IgD-negative memory B cell (primary cell): ENCODE measurements around the gene ACAD9. TPM values are rescaled to one million over a fixed set of nuclear protein-coding genes. Genes with fewer than 3 reads are reported as not detected.
"Not testable (repeated sequence)": the region's sequence is repeated elsewhere in the genome, so short reads cannot be mapped to it uniquely, and the experiment has no call there.

ENCODE experiments used
- H3K27ac Mint-ChIP-seq, 3 donors: one replicate each; pipeline ENCODE4 v1.8.0; 2020 to 2022; ENCODE audit warnings: mild to moderate bottlenecking in 3 of 3, mixed read lengths in 3 of 3, moderate library complexity in 1 of 3
- H3K27me3 Mint-ChIP-seq: one replicate; pipeline ENCODE4 v1.8.0; 2021; ENCODE audit warnings: mixed read lengths
- H3K36me3 Mint-ChIP-seq: one replicate; pipeline ENCODE4 v1.8.0; 2020; ENCODE audit warnings: mild to moderate bottlenecking, mixed read lengths
- H3K4me1 Mint-ChIP-seq, 3 donors: one replicate each; pipeline ENCODE4 v1.8.0; 2020 to 2022; ENCODE audit warnings: mixed read lengths in 3 of 3, mild to moderate bottlenecking in 1 of 3
- H3K4me3 Mint-ChIP-seq, 4 donors: one replicate each; pipeline ENCODE4 v1.8.0; 2020 to 2022; ENCODE audit warnings: mild to moderate bottlenecking in 4 of 4, mixed read lengths in 4 of 4, moderate library complexity in 3 of 4
- H3K9me3 Mint-ChIP-seq, 3 donors: one replicate each; pipeline ENCODE4 v1.8.0; 2020 to 2021; ENCODE audit warnings: mixed read lengths in 3 of 3, mild to moderate bottlenecking in 1 of 3
- polyA plus RNA-seq: library from polyadenylated mRNA; unstranded; fragments of 300-500 nt; fragmentation: Illumina TruSeq; gene quantifications from one replicate; pipeline ENCODE4 v1.2.3, GENCODE V29; 2021

ACAD9 gene
- polyA plus RNA-seq, 1 donor from 2014 or later, result 14.2 TPM

GRCh38 chr3:128903501-128903900, 24.1 kb downstream of the ACAD9 start:
- no peak overlapping the region for H3K27ac Mint-ChIP-seq
- H3K9me3 Mint-ChIP-seq, result no peaks in the 10 kb centered on the region
- H3K4me3 Mint-ChIP-seq, result no peak overlapping the region
- no peaks in the 10 kb centered on the region for H3K27me3 Mint-ChIP-seq
- H3K4me1 Mint-ChIP-seq, result no peaks in the 10 kb centered on the region
- peaks cover 10% of the 10 kb centered on the region for H3K36me3 Mint-ChIP-seq

- peaks cover 8% of the 10 kb centered on the region for H3K36me3 Mint-ChIP-seq
- H3K27me3 Mint-ChIP-seq, result no peaks in the 10 kb centered on the region
- H3K9me3 Mint-ChIP-seq, result no peaks in the 10 kb centered on the region
- peak overlapping the region in 1 of 3 donors; percentile 81 for H3K27ac Mint-ChIP-seq
- no peaks in the 10 kb centered on the region for H3K4me1 Mint-ChIP-seq
- no peak overlapping the region for H3K4me3 Mint-ChIP-seq
These were observed 26.8 kb downstream of the ACAD9 start for GRCh38 chr3:128906031-128906803.

GRCh38 chr3:128906804-128907525, 27.5 kb downstream of the ACAD9 start:
- H3K27ac Mint-ChIP-seq, result peak overlapping the region in 1 of 3 donors; percentile 81
- no peak overlapping the region for H3K4me3 Mint-ChIP-seq
- H3K9me3 Mint-ChIP-seq, result no peaks in the 10 kb centered on the region
- no peaks in the 10 kb centered on the region for H3K4me1 Mint-ChIP-seq
- no peaks in the 10 kb centered on the region for H3K27me3 Mint-ChIP-seq
- peaks cover 8% of the 10 kb centered on the region for H3K36me3 Mint-ChIP-seq

GRCh38 chr3:128907706-128908445, 28.5 kb downstream of the ACAD9 start:
- H3K27ac Mint-ChIP-seq, result no peak overlapping the region
- no peaks in the 10 kb centered on the region for H3K4me1 Mint-ChIP-seq
- H3K9me3 Mint-ChIP-seq, result no peaks in the 10 kb centered on the region
- H3K27me3 Mint-ChIP-seq, result no peaks in the 10 kb centered on the region
- H3K4me3 Mint-ChIP-seq, result no peak overlapping the region
- H3K36me3 Mint-ChIP-seq, result peaks cover 10% of the 10 kb centered on the region

- no peaks in the 10 kb centered on the region for H3K4me1 Mint-ChIP-seq
- H3K36me3 Mint-ChIP-seq, result peaks cover 10% of the 10 kb centered on the region
- no peak overlapping the region for H3K4me3 Mint-ChIP-seq
These were observed 29.5 kb downstream of the ACAD9 start for GRCh38 chr3:128908951-128909350.

GRCh38 chr3:128910006-128910405, 30.6 kb downstream of the ACAD9 start:
- Mint-ChIP-seq H3K4me1 (no peaks in the 10 kb centered on the region), H3K27me3 (no peaks in the 10 kb centered on the region), H3K36me3 (peaks cover 10% of the 10 kb centered on the region), H3K9me3 (no peaks in the 10 kb centered on the region), H3K27ac (no peak overlapping the region), H3K4me3 (no peak overlapping the region)

More at GRCh38 chr3:128908951-128909350, 29.5 kb downstream of the ACAD9 start:
- Mint-ChIP-seq H3K9me3 (no peaks in the 10 kb centered on the region), H3K27me3 (no peaks in the 10 kb centered on the region), H3K27ac (no peak overlapping the region)

GRCh38 chr3:128911911-128912310, 32.5 kb downstream of the ACAD9 start:
- peaks cover 4% of the 10 kb centered on the region for H3K36me3 Mint-ChIP-seq
- H3K4me3 Mint-ChIP-seq, result no peak overlapping the region
- no peaks in the 10 kb centered on the region for H3K27me3 Mint-ChIP-seq
- H3K4me1 Mint-ChIP-seq, result no peaks in the 10 kb centered on the region
- no peaks in the 10 kb centered on the region for H3K9me3 Mint-ChIP-seq
- no peak overlapping the region for H3K27ac Mint-ChIP-seq

GRCh38 chr3:128914966-128915645, 35.7 kb downstream of the ACAD9 start:
- Mint-ChIP-seq H3K4me3 (no peak overlapping the region), H3K27ac (no peak overlapping the region), H3K9me3 (peaks cover 0 to 10% (median 2%) of the 10 kb centered on the region in 3 donors), H3K27me3 (no peaks in the 10 kb centered on the region), H3K4me1 (peaks cover 0 to 8% (median 2%) of the 10 kb centered on the region in 3 donors), H3K36me3 (peaks cover 20% of the 10 kb centered on the region)

GRCh38 chr3:128917291-128917690, 37.9 kb downstream of the ACAD9 start:
- no peaks in the 10 kb centered on the region for H3K27me3 Mint-ChIP-seq

GRCh38 chr3:128919988-128920387, 40.6 kb downstream of the ACAD9 start:
- Mint-ChIP-seq H3K4me3 (no peak overlapping the region), H3K27me3 (peaks cover 3% of the 10 kb centered on the region), H3K9me3 (peaks cover 4 to 16% (median 4%) of the 10 kb centered on the region in 3 donors), H3K36me3 (peaks cover 16% of the 10 kb centered on the region), H3K27ac (peak overlapping the region in 1 of 3 donors; percentile 20), H3K4me1 (peaks cover 8 to 21% (median 20%) of the 10 kb centered on the region in 3 donors)

More at GRCh38 chr3:128917291-128917690, 37.9 kb downstream of the ACAD9 start:
- peaks cover 0 to 8% (median 4%) of the 10 kb centered on the region in 3 donors for H3K4me1 Mint-ChIP-seq
- peaks cover 2 to 16% (median 4%) of the 10 kb centered on the region in 3 donors for H3K9me3 Mint-ChIP-seq
- no peak overlapping the region for H3K4me3 Mint-ChIP-seq
- peaks cover 20% of the 10 kb centered on the region for H3K36me3 Mint-ChIP-seq
- peak overlapping the region in 2 of 3 donors; percentile 59 to 79 for H3K27ac Mint-ChIP-seq

GRCh38 chr3:128922804-128923459, 43.5 kb downstream of the ACAD9 start:
- H3K27ac Mint-ChIP-seq, result peak overlapping the region in 2 of 3 donors; percentile 6 to 28
- H3K9me3 Mint-ChIP-seq, result peaks cover 4 to 16% (median 6%) of the 10 kb centered on the region in 3 donors
- H3K4me1 Mint-ChIP-seq, result peaks cover 8 to 18% (median 13%) of the 10 kb centered on the region in 3 donors

GRCh38 chr3:128923576-128923975, 44.2 kb downstream of the ACAD9 start:
- Mint-ChIP-seq H3K27ac (peak overlapping the region in 1 of 3 donors; percentile 6), H3K36me3 (peaks cover 9% of the 10 kb centered on the region), H3K4me1 (peaks cover 8 to 18% (median 13%) of the 10 kb centered on the region in 3 donors)

More at GRCh38 chr3:128922804-128923459, 43.5 kb downstream of the ACAD9 start:
- Mint-ChIP-seq H3K27me3 (peaks cover 6% of the 10 kb centered on the region), H3K4me3 (peak overlapping the region in 3 of 4 donors; percentile 50 to 84 (median 56)), H3K36me3 (peaks cover 12% of the 10 kb centered on the region)

GRCh38 chr3:128923986-128924385, 44.6 kb downstream of the ACAD9 start:
- H3K27me3 Mint-ChIP-seq, H3K36me3 Mint-ChIP-seq, H3K27ac Mint-ChIP-seq: not testable (repeated sequence)
- Mint-ChIP-seq H3K9me3 (peaks cover 4 to 16% (median 4%) of the 10 kb centered on the region in 3 donors), H3K4me1 (peaks cover 8 to 18% (median 13%) of the 10 kb centered on the region in 3 donors), H3K4me3 (peak overlapping the region in 1 of 4 donors; percentile 84)

More at GRCh38 chr3:128923576-128923975, 44.2 kb downstream of the ACAD9 start:
- Mint-ChIP-seq H3K4me3 (peak overlapping the region in 3 of 4 donors; percentile 50 to 84 (median 56)), H3K9me3 (peaks cover 4 to 16% (median 6%) of the 10 kb centered on the region in 3 donors), H3K27me3 (peaks cover 6% of the 10 kb centered on the region)

GRCh38 chr3:128929364-128929763, 49.9 kb downstream of the ACAD9 start:
- Mint-ChIP-seq H3K4me3 (no peak overlapping the region), H3K27me3 (peaks cover 10% of the 10 kb centered on the region), H3K36me3 (no peaks in the 10 kb centered on the region), H3K27ac (no peak overlapping the region), H3K4me1 (peaks cover 0 to 3% (median 0%) of the 10 kb centered on the region in 3 donors), H3K9me3 (peaks cover 0 to 4% (median 4%) of the 10 kb centered on the region in 3 donors)
